Left renal pelvis (tissue), 4 donors: Measurements from ENCODE around the gene AFF1. TPM values are rescaled to one million over a fixed set of nuclear protein-coding genes. Genes with fewer than 3 reads are reported as not detected.
"Not testable (repeated sequence)": the region's sequence is repeated elsewhere in the genome, so short reads cannot be mapped to it uniquely, and the experiment has no call there.

Source experiments
- DNase-seq, 4 donors: peaks; one replicate each; pipeline ENCODE4 v3.0.0-alpha.2; 2013; ENCODE audit warnings: low read depth in 4 of 4, low spot score in 3 of 4
- polyA plus RNA-seq, 4 donors: library from polyadenylated mRNA; unstranded; fragments of 120-200 nt; gene quantifications; one replicate each; pipeline ENCODE4 v1.2.1, GENCODE V29; 2013; ENCODE audit not compliant: insufficient read length in 4 of 4

The AFF1 gene
- polyA plus RNA-seq, 4 donors, result 29.2 to 56.1 (median 50.1) TPM

DNA sequence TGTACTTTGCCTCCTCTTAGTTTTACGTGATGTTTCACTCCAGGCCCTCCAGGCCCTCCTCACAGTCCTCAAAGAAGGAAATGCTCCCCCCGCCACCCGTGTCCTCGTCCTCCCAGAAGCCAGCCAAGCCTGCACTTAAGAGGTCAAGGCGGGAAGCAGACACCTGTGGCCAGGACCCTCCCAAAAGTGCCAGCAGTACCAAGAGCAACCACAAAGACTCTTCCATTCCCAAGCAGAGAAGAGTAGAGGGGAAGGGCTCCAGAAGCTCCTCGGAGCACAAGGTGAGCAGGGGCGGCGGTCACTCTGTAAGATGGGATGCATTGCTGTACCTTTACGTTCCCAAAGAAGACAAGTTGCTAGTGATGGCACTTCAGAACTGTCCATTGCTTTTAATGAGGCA is 191.2 kb downstream of the AFF1 start:
- DNase-seq, result no peak

DNA sequence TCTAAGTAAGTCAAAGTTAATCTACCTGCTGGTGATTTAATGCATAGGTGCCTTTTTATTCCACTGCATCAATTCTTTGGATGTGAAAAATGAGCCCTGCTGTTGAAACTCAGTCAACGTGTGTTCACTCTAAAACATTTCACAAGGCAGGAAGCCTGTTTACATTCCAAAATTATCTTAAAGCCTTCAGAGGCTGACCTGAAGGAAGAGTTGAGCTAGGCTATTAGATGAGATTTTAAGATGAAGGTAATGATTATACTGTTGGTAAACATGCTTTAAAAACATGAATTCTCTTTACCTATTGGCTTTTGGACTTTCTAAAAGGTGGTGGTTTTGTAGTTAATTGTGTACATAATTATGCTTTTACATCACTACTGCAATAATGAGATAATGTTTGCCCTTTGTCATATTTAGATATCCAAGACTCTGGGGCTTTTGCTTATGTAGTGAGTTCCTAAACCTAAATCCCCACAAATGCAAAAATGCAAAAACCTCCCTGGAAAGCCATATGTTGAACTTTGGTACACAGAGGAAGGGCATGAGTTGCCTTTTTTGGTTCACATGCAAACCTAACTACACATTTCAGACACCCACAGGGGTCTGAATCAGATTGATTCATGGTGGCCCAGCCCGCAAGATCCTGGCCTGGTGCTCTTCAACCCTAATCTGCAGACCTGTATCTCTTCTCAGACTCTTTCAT is 193.3 kb downstream of the AFF1 start:
- no peak for DNase-seq

DNA sequence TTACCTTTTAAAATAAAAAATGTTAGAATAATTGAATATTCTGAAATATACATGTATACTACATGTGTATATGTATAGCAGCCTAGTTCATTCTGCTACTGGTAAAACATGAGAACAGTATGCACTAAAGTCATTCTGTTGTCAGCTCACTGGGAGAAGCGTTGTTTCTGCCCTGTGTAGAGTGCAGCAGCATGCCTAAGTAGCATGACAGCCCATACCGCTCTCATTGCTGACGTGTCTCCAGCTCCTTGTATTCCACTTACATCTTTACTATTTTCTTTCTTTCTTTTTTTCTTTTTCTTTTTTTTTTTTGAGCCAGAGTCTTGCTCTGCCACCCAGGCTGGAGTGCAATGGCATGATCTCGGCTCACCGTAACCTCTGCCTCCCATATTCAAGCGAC is 194.9 kb downstream of the AFF1 start:
- no peak for DNase-seq

DNA sequence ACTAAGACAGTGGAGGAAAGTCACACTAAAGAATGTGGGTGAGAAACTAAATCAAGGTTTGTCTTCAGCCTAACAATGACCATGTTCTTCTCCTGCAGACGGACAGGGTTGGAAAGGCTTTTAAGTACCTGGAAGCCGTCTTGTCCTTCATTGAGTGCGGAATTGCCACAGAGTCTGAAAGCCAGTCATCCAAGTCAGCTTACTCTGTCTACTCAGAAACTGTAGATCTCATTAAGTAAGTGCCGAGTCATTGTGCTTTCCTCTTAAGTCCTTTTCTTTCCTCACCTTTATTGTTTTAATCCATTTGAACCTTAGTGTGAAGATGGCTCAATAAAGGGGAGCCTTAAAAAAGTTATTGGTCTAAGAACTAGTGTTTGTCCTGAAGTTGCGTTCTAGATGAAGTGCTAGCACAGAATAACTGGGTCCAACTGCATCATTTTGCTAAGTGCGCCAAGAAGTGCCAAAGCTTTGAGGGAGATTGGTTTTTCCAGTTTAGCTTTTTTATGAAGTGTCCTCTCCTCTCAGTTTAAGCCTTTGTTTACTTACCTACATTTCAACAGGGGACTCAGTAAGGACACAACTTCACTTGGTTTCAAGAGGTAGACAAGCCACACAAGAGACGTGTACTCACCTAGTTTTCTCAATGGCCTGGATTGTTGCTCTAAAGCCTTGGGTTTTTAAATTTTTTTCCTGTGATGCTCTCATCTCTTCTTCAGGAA is 196.3 kb downstream of the AFF1 start:
- no peak for DNase-seq

DNA sequence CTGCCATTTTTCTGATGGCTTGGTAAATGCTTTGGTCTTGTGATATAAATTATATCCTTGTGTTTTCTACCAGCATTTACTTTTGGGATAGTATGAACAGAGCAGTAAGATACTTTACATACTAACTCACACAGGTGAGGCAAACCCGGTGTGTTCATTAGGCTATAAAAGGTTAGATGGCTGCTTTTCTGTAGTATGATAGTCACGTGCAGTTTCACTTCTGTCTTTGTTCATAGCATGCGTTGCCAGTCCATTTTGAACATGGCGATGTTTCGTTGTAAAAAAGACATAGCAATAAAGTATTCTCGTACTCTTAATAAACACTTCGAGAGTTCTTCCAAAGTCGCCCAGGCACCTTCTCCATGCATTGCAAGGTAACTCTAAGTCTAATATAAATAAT is 197.2 kb downstream of the AFF1 start:
- DNase-seq, result no peak

DNA sequence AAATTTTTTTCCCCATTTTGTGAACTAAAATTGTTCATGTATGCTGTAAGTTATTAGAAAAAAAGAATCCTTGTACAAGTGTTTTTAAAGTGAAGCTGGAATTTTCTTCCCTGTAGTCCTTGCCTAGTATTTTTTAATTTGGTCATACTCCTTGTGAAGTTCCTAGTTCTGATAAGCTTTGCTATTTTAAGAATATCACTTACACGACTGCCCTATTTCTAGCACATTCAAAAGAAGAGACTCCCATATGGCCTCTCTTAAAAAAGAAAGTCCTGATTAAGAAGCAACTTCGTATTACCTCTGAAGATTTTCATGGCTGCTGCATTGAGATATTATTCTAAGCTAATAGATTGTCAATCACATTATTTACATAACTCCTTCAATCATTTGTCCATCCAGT is 198.4 kb downstream of the AFF1 start:
- no peak for DNase-seq

DNA sequence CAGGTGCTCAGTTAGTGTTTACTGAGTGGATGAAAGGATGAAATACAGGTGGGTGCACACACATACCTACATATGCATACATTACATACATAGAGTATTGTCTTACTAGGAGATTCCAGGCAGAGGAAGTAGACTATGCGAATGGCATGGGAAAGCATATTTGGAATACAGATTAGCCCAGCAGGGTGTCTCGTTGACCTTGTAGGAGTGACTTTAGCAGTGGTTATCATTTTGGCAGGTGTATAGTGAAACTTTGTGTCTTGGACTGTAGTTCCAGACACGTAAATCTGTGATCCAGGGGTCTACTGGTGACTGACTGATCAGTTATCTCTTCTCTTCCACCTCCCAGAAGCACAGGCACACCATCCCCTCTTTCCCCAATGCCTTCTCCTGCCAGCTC is 199.3 kb downstream of the AFF1 start:
- no peak for DNase-seq

DNA sequence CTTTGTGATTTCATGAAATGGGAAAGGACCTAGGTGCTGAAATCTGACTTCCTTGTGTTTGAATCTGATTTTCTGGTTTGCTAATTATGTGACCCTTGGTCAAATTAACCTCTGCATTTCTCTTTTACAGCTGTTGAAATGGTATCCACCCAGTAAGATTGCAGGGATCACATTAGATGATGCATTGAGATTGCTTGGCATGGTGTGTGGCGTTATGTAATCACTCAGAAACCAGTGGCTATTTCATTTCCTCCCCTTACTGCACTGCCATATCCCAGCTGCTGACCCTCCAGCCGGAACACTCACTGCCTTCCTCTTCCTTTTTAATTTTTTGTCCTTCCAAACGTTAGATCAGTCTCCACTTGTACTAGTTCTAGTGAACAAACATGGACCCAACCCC is 206.6 kb downstream of the AFF1 start:
- DNase-seq, result no peak

DNA sequence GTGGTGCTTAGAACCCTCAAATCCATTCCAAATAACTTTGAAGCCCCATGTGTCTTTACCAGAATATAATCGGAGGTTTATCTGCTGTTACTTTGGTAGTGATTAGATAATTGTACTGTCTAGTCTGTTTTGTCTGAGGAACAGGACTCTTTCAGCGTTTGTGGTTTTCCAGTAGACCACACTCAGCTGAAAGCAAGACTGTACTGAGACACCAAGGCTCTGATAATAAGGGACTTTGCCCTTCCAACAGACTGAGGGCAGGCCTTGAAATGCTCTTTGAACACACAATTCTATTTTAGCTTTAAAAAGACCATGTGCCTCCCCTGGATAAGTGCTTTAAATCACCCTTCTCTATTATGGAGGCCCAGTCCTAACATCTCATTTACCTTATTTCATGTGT is 209.5 kb downstream of the AFF1 start:
- DNase-seq, result no peak

DNA sequence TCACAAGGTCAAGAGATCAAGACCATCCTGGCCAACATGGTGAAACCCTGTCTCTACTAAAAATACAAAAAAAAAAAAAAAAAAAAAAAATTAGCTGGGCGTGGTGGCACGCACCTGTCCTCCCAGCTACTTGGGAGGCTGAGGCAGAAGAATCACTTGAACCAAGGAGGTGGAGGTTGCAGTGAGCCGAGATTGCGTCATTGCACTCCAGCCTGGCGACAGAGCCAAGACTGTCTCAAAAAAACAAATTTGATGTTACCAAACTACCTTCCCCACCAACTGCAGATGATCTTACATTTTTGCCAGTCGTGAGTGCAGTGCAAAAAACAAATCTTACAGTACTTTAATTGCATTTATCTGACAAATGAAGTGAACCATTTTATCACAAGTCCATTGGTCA is 211.1 kb downstream of the AFF1 start:
- not testable (repeated sequence) for DNase-seq

DNA sequence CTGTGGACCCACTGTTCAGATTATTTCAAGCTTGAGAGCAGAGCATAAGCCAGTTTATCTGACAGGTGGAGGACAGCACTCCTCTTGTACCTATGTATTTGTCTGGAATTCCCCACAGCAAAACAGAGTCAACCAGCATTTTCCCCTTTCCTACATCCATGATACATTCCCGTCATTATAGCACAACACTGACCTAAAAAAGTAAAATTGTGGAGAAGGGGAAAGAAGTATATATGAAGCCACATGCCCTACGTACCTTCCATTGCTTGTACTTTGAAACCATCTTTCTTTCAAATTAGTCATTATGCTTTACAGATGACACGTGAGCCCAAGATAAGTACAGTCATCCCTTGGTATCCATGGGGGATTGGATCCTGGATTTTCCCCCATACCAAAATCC is 212.3 kb downstream of the AFF1 start:
- DNase-seq, result no peak

DNA sequence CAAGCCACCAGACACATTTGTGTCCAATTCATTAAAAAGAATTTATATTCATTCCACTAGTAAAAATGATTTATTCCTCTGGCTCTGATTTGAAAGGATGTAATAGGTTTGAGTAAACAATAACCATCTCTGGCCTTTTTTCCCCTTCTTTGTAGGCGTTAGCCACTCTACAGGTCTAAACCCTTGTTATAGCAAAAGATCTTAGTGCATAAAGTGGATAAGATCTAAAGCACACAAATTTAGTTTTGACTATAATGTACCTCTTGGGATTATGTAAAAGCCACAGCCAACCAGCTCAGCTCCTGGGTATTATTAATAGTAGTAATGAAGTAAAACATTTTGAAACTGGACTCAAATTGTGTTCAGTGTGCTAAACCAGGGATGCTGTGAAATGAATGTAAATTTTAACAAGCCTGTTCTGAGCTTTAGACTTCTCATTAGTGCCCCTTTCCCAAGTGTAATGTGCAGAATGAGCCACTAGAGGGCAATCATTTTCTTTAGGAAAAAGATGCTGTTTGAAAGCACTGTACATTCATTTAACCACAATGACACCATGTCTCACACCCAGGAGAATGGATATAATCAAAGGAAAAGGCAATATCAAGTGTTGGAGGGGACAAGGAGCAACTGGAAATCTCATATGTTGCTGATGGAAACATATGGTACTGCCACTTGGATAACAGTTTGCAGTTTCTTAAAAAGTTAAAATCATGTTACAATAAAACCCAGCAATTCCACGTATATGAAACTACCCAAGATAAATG is 215.9 kb downstream of the AFF1 start:
- DNase-seq, result peak; percentile 46 to 78 (median 68)

DNA sequence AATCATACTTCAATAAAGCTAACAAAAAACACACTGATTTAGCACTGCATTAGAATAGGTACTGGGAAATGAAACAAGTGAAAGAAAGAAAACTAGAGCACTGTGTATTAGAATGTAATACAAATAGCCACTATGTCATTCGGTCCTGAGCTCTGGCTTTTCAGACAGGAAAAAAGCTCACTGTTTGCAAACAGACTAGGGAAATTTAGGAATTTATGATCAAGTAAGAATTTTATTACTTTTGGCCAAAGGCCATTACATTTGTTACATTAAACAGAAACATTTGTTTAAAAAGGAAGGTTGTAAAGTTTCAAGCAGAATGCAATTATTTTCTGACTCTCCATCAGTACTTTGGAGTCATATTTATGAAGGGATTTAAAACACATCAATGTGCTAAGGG is 216.9 kb downstream of the AFF1 start:
- peak in 1 of 4 donors; percentile 11 for DNase-seq

DNA sequence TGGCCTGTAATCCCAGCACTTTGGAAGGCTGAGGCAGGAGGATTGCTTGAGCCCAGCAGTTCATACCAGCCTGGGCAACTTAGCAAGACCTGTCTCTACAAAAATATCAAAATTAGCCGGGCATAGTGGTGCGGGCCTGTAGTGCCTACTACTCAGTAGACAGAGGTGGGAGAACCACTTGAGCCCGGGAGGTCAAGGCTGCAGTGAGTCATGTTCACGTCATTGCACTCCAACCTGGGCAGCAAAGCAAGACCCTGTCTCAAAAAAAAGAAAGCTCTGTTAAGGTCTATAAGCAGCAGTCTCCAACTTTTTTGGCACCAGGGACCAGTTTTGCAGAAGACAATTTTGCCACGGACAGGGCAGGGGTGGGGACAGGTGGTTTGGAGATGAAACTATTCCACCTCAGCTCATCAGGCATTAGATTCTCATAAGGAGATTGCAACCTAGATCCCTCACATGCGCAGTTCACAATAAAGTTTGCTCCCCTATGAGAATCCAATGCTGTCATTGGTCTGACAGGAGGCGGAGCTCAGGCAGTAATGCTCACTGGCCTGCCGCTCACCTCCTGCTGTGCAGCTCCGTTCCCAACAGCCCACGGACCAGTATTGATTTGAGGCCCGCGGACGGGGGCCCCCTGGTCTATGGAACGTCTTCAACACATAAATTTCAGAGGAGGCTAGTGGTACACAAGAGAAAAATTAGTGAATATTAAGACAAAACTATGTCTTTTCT is 217.7 kb downstream of the AFF1 start:
- no peak for DNase-seq

DNA sequence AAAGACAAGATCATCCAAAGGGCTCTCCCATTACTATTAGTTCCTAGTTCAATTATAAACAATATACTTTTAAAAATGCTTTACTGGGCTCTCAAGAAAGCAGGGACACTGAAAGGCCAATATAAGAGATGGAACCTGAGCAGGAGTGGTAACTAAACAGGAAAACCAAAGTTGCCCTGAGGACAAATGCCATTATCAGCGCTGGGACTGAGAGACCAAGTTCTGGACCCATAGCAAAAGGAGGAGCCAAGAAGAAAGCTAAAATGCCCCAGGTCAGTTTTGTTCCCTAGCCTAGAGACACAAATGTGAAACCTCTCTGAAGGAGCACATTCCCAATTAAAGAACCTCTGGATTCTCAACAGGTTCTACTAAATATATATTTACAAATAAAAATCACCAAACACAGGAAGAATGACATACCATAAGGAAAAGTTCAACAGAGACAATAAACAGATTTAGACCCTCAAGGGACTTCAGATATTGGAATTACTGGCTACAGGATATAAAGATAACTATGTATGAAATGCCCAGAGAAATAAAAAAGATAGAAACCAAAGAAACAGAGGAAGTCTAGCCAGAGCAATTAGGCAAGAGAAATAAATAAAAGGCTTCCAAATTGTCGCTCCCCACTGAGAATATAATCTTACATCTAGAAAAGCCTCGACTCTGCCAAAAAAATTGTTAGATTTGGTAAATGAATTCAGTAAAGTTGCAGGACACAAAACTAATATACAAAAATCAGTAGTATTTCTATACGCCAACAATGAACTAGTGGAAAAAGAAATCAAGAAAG is 218.5 kb downstream of the AFF1 start:
- no peak for DNase-seq

DNA sequence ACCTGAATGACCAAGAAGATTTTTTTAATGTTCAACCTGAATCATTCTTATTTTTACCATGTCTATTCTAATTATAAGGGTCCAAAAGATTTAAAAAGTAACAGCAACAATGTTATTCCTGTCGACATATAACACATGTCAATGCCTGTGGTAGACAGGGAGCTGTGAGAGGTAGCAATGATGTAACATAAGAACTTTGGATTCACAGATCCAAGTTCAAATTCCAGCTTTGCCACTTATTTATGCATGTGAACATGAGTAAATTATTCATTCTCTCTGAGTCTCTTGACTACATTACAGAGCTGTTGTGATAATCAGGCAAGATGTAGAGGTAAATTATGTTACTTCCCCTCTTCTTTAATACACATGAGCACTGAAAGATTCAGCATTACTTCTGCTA is 231.1 kb downstream of the AFF1 start:
- no peak for DNase-seq

DNA sequence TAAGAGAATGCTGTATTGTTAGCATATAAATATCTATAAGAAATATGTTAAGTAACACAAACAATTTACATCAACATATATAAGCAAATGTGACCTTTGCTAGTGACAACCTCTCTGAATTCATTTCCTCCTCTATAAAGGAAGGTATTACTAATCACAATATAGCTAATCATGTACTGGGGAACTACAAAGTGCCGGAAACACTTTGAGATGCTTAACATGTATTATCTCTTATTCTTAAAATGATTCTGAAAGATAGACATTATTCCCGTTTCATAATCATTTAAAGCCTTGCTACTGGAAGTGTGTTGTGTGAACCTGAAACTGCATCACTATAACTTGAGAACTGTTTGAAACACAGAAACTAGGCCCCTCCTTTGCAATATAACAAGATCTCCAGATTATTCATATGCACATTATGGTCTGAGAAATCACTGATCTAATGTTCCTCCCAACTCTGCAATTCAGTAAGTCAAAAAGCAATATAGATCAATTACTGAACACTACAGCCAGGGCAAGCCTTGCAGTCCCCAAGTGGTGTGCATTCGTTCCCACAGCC is 231.6 kb downstream of the AFF1 start:
- DNase-seq, result no peak

DNA sequence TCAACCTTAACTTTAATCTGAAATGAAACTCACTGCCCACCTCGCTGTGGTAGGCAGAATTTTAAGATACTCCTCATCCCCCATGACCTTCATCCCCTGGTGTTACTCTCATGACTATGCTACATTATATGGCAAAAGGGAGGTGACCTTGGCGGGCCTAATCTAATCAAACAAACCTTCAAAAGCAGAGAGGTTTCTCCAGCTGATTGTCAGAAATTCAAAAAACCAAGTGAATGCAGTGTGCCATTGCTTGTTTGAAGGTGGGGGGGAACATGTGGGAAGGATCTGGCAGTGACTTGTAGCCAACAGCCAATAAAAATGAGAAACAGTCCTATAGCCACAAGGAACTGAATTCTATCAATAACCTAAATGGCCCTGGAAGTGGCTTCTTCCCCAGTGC is 237.1 kb downstream of the AFF1 start:
- no peak for DNase-seq

DNA sequence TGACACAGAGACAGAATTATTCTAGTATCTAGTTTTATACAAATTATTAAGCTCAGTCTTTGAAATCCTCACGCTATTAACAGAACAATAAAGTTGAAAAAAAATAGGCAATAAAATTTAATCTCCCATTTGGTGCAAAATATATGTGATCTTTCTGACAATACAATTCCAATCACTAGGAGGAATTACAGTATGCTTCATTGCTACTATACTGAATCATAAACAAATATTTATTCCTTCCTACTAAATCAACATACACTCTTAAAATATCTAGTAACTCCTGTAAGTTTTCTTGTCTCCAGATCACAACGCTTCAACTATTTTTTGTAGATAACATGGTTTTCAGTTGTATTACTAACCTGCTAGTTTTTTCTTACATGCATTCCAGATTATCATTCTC is 239.9 kb downstream of the AFF1 start:
- no peak for DNase-seq

DNA sequence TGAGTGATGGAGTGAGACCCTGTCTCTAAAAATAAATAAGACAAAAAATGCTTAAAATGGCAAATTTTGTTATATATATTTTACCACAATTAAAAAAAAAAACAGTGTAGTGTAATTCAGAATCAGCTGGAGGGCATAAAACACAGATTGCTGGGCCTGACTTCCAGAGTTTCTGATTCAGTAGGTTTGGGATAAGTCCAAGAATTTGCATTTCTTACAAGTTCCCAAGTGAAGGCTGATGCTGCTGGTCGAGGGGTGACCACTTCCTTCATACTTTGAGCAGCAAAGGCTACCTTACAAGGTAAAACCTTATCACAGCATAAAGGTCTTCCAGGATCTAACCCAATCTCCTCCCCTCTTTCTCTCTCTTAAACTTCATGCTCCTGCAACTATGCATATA is 244.9 kb downstream of the AFF1 start:
- DNase-seq, result no peak
